Right lobe of liver (tissue), 4 donors: ENCODE measurements around the gene IL21R.

ENCODE experiments used
- CTCF ChIP-seq, 4 donors: fragments of 200-600 bp in 3 of 4; fragments of 450-650 bp in 1 of 4; IDR thresholded peaks; one replicate each; pipeline versions ENCODE4 v1.5.1 to v1.8.0; 2016 to 2022; ENCODE audit warnings: antibody characterized with exemption in 4 of 4, mild to moderate bottlenecking in 2 of 4
- POLR2A ChIP-seq: fragments of 450-650 bp; IDR thresholded peaks from one replicate; pipeline ENCODE4 v1.6.1; 2017; ENCODE audit warnings: antibody characterized with exemption, mild to moderate bottlenecking
- donor health status: DM: no; HTN: no; CAD: no.
- donor health status: DM: no; HTN: no; CAD: no.
- donor health status: DM: no; HTN: yes; CAD: no.

- TF ChIP-seq CTCF (IDR thresholded peaks at IDR 0.05) (no peak), POLR2A (no peak)
Observed at GRCh38 chr16:27381974-27382855, 19.8 kb upstream of the IL21R start.
